HK-2 (cell line): ENCODE data around the gene RCBTB1.
"Not testable (repeated sequence)": the region's sequence is repeated elsewhere in the genome, so short reads cannot be mapped to it uniquely, and the experiment has no call there.

Source experiments
- DNase-seq: peaks from one replicate; pipeline ENCODE4 v3.0.0-alpha.2; 2018; ENCODE audit not compliant: unreplicated experiment

Gene RCBTB1

GRCh38 chr13:49604570-49604969, 19.2 kb upstream of the RCBTB1 start:
- DNase-seq, result no peak

GRCh38 chr13:49602615-49603014, 17.3 kb upstream of the RCBTB1 start:
- not testable (repeated sequence) for DNase-seq

GRCh38 chr13:49602005-49602404, 16.6 kb upstream of the RCBTB1 start:
- DNase-seq, result no peak

GRCh38 chr13:49597043-49597641, 11.8 kb upstream of the RCBTB1 start:
- DNase-seq, result no peak

- DNase-seq, result no peak
Measured at GRCh38 chr13:49596221-49596620, 10.9 kb upstream of the RCBTB1 start.

GRCh38 chr13:49594576-49594975, 9.2 kb upstream of the RCBTB1 start:
- no peak for DNase-seq

- DNase-seq, result not testable (repeated sequence)
Measured at GRCh38 chr13:49593876-49594275, 8.5 kb upstream of the RCBTB1 start.

- not testable (repeated sequence) for DNase-seq
Measured at GRCh38 chr13:49590714-49591113, 5.4 kb upstream of the RCBTB1 start.

GRCh38 chr13:49587311-49587847, 2.0 kb upstream of the RCBTB1 start:
- DNase-seq, result no peak

- DNase-seq, result no peak
Measured at GRCh38 chr13:49586717-49587116, 1.4 kb upstream of the RCBTB1 start.

GRCh38 chr13:49584771-49585182, 581 bp downstream of the RCBTB1 start:
- no peak for DNase-seq

- DNase-seq, result no peak
Measured at GRCh38 chr13:49580980-49581680, 4.2 kb downstream of the RCBTB1 start.

GRCh38 chr13:49579501-49579900, 5.9 kb downstream of the RCBTB1 start:
- DNase-seq, result no peak

- no peak for DNase-seq
Measured at GRCh38 chr13:49571299-49572240, 13.8 kb downstream of the RCBTB1 start.

- DNase-seq, result no peak
Measured at GRCh38 chr13:49569993-49570689, 15.2 kb downstream of the RCBTB1 start.

- DNase-seq, result no peak
Measured at GRCh38 chr13:49567491-49567890, 17.9 kb downstream of the RCBTB1 start.

GRCh38 chr13:49566461-49566860, 18.9 kb downstream of the RCBTB1 start:
- no peak for DNase-seq

GRCh38 chr13:49565461-49565860, 19.9 kb downstream of the RCBTB1 start:
- DNase-seq, result not testable (repeated sequence)

GRCh38 chr13:49563516-49563915, 21.8 kb downstream of the RCBTB1 start:
- no peak for DNase-seq

GRCh38 chr13:49561062-49561410, 24.3 kb downstream of the RCBTB1 start:
- no peak for DNase-seq

- peak; percentile 16 for DNase-seq
Measured at GRCh38 chr13:49560270-49561061, 24.9 kb downstream of the RCBTB1 start.
